Ishikawa (cell line): ENCODE measurements around the gene RTN3.

ENCODE experiments used
- CEBPB ChIP-seq: IDR thresholded peaks from 2 replicates; pipeline ENCODE4 v1.6.1; 2012
- EP300 ChIP-seq: IDR thresholded peaks from 2 replicates; pipeline ENCODE4 v1.6.1; 2012; ENCODE audit warnings: borderline replicate concordance
- FOXM1 ChIP-seq: IDR thresholded peaks from 2 replicates; pipeline ENCODE4 v1.6.1; 2012; ENCODE audit warnings: low read depth, borderline replicate concordance
- RAD21 ChIP-seq: IDR thresholded peaks from 2 replicates; pipeline ENCODE4 v1.6.1; 2012; ENCODE audit warnings: low read depth
- TAF1 ChIP-seq: IDR thresholded peaks from 2 replicates; pipeline ENCODE4 v1.6.1; 2012; ENCODE audit warnings: low read depth, mild to moderate bottlenecking
- YY1 ChIP-seq: IDR thresholded peaks from 2 replicates; pipeline ENCODE4 v1.6.1; 2012; ENCODE audit warnings: low read depth

- no peak for TF ChIP-seq EP300
- TF ChIP-seq CEBPB: no peak
- no peak for TF ChIP-seq YY1
- TF ChIP-seq TAF1: no peak
- no peak for TF ChIP-seq FOXM1
- no peak for TF ChIP-seq RAD21
Observed at GRCh38 chr11:63764679-63765647, 83.7 kb downstream of the RTN3 start.
